GM12865 (cell line): ENCODE data around the gene SCAPER.

Experiments
- DNase-seq: peaks from one replicate; pipeline ENCODE4 v3.0.0; 2010; ENCODE audit warnings: low read depth
- H3K4me3 ChIP-seq: 2 replicates; pipeline ENCODE4 v1.5.1; 2011; ENCODE audit warnings: mild to moderate bottlenecking, low read depth, low read length, control low read depth
- TF ChIP-seq, protein P1 (sequence below): IDR thresholded peaks from 2 replicates; pipeline ENCODE4 v1.5.1; 2011; ENCODE audit warnings: low read length, control low read depth, low read depth, inconsistent platforms; ENCODE audit not compliant: insufficient read depth; ENCODE audit errors: missing control alignments

SCAPER gene

DNA sequence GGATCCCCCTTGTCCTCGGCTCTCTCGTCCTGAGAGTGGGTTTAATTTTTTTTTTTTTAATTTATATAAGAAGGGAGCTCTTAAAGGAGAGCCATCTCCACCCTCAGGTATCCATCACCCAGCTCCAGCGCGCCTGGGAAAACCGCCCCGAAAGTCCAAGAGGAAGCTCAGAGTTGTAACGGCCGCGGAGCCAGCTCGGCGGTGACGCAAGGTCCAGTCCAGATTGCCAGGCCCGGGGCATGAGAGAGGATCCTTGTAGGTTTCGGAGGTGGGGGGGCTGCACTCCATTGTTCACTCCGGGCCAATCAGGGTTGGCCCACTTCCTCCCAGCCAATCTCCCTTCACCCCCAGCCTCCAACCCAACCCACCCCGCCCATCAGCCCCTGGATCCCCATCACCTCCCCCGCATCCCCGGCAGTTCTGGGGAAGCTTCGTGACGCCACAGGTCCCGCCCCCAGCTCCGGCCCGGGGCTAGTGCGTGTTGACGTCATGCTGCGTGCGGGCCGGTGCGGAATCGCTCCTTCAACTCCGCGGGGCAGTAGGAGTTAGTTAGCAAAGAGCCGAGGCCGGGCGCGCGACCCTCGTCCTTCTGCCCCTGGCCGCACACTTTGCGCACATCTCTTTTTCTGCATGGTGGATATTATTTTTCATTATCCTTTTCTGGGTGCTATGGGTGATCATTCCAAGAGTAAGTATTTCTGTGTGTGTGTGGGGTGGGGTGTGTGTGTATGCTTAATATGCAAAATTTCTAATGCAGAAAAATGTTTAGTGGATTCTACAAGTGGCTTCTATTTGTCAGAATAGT lies 568.7 kb downstream of the SCAPER start, which contains the start of gene ISL2:
ISL2 (plus strand) TSS at position 520 of the 805 bp plus-strand sequence; CDS start at position 631, 111 bp downstream.
- DNase-seq: peak; percentile 97
- peak within 1 kb of the TSS; percentile 69 for H3K4me3 ChIP-seq
- TF ChIP-seq, protein P1, sequence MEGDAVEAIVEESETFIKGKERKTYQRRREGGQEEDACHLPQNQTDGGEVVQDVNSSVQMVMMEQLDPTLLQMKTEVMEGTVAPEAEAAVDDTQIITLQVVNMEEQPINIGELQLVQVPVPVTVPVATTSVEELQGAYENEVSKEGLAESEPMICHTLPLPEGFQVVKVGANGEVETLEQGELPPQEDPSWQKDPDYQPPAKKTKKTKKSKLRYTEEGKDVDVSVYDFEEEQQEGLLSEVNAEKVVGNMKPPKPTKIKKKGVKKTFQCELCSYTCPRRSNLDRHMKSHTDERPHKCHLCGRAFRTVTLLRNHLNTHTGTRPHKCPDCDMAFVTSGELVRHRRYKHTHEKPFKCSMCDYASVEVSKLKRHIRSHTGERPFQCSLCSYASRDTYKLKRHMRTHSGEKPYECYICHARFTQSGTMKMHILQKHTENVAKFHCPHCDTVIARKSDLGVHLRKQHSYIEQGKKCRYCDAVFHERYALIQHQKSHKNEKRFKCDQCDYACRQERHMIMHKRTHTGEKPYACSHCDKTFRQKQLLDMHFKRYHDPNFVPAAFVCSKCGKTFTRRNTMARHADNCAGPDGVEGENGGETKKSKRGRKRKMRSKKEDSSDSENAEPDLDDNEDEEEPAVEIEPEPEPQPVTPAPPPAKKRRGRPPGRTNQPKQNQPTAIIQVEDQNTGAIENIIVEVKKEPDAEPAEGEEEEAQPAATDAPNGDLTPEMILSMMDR: no peak

DNA sequence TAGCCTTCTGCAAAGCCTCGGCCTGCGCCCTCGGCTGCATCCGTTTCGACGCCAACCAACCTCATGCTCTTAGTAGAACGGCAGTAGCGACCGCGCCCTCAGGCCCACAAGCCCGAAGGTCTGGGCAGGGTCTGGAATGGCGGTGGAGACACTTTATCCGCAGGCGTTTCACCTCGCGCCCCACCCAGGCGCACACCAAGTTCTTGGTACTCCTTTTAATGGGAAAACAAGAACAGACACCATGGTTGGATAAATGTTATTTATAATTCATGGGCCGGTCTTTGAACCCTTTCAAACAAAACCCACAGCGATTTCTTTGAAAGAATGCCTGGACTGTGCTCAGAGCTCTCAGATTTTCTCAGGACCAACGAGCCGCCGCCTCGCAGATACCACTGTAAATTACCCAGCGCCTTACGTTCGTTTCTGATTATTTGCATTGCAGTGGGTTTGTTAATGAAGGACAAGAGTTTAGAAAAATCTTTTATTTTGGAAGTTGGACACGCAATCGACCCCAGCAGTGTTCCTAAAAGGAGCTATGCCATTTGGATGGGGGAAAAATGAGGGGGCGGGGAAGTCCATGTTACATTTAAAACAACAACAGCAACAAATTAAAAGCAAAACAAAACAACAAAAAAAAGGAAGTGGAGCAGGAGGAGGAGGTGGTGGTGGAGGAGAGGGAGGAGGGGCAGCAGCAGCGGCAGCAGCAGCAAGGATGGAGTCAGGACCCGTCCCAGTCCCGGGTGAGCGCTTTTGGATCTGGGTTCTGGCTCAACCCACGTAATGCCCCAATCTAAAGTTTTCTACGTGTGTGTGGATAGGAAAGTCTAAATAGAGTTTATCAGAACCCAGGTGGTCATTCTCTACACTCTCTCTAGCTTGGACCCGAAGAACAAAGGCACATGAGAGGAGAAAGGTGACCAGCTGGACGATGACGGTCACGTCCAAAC lies 569.6 kb downstream of the SCAPER start:
- peak overlapping the region; percentile 69 for H3K4me3 ChIP-seq
- DNase-seq: peak; percentile 68
- TF ChIP-seq, protein P1: no peak

GRCh38 chr15:76334438-76335306 lies 570.5 kb downstream of the SCAPER start:
- no peak overlapping the region; the same call in 1 of the 2 replicates for H3K4me3 ChIP-seq
- DNase-seq: no peak
- TF ChIP-seq, protein P1: no peak

DNA sequence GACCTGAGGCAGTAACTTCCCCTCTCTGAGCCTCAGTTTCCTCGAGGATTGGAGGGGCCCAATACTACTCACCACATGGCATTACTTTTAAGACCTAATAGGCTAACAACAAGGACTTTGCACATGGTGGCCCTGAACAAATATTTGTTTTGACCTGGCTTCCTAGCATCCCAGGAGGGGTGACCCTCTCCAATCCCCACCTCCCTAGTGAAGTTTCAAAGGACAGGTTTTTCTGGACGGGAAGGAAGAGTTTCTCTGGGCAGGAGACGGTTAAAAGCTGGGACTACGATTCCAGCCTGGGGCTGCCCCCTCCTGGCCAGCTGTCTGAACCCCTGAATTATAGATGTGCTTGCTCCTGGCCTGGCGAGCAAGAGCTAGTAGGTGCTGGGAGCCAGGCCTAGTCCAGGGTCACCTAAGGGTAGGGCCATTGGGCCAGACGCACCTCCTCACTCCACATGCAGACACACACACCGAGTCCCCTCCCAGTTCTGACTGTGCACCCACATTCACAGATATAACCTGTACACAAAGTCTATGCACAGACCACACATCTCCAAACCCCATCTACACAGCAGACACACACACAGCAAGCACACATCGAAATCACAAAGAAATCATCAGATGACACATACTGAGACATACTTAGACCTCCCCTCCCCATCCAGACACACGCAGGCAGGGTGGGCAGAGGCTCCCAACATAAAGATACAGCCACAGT lies 571.3 kb downstream of the SCAPER start:
- no peak for DNase-seq
- H3K4me3 ChIP-seq: no peak overlapping the region
- TF ChIP-seq, protein P1: peak; percentile 37

DNA sequence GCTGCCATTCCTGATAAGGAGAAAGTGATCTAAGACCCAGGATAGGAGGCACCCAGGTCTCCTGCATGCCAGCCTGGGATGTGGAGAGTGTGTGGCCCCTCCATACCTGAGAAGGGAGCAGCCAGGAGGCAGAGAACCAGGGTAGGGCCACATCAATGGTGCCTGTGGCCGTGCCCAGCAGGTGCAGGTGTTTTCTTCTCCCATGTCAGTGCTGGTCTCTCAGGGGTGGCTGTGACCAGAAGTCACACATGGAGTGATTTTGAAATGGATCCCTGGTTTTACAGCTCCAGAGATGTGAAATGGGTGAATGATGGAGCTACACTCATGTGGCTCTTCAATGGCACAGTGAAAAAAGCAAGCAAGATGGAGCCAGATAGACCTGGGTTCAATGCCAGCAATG lies 571.8 kb downstream of the SCAPER start:
- H3K4me3 ChIP-seq: no peak overlapping the region
- DNase-seq: no peak
- TF ChIP-seq, protein P1: no peak
